HG03469 (cell line): ENCODE results near the gene CCR1.
"Not testable (repeated sequence)": the region's sequence is repeated elsewhere in the genome, so short reads cannot be mapped to it uniquely, and the experiment has no call there.

Source experiments
- ATAC-seq: cut with Tn5 transposase; IDR thresholded peaks from one replicate; pipeline ENCODE4 v1.9.1; 2021; ENCODE audit warnings: mild to moderate bottlenecking, moderate library complexity, moderate number of reproducible peaks; ENCODE audit not compliant: unreplicated experiment

CCR1 gene

DNA sequence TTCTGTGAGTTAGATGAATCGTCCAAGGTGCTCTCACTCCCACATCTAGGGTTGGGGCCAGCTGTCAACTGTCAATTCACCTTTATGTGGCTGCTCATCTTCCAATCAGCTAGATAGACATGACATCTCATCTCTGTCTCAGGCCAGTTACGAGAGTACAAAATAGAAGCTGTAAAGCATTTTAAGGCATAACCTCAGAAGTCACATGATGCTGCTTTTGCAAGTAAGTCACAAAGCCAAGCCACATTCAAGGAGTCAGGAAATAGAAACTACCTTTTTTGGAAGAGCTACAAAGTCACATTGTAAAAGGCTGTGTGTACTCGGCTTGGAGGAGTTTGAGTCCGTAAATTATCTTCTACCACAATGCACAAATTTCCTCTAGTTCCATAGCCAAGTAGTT, 5.1 kb upstream of the CCR1 start:
- no peak for ATAC-seq

DNA sequence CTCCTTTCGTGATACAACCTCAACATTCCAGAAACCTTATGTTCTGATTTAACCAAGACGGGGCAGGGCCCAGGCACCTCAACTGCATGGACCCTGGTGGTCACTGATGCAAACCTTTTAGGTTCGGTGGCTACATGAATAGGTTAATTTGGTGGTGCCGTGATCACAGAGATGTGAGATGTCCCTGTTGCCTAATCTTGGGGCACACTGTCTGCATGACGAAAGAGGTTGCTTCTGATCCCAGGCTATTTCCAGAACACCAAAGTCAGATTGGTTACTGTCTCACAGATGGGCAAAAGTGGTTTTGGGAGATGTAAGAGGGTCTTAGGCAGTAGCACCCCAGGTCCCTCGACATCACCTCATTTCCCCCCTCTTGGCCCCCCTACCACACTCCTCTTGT, 4.0 kb upstream of the CCR1 start:
- ATAC-seq = no peak

GRCh38 chr3:46209746-46210470, 1.8 kb upstream of the CCR1 start:
- no peak for ATAC-seq

DNA sequence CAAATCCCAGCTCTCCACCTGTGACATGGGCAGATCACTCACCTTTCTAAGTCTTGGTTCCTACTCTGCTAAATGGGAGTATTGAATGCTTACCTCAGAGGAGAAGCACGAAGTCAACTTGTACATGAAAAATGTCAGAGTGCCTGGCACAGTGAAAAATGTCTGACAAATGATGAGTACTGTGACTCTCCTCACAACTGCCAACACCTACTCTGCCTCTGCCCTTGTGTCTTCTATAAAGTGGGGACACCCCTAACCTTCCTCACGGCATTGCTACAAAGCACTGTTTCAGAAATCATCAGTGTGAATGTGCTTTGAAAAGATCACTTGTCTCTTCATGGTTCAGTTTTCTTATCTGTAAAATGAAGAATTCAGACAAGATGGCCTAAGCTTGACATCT, 940 bp upstream of the CCR1 start:
- no peak for ATAC-seq

GRCh38 chr3:46207514-46207913, 599 bp downstream of the CCR1 start:
- ATAC-seq = not testable (repeated sequence)

DNA sequence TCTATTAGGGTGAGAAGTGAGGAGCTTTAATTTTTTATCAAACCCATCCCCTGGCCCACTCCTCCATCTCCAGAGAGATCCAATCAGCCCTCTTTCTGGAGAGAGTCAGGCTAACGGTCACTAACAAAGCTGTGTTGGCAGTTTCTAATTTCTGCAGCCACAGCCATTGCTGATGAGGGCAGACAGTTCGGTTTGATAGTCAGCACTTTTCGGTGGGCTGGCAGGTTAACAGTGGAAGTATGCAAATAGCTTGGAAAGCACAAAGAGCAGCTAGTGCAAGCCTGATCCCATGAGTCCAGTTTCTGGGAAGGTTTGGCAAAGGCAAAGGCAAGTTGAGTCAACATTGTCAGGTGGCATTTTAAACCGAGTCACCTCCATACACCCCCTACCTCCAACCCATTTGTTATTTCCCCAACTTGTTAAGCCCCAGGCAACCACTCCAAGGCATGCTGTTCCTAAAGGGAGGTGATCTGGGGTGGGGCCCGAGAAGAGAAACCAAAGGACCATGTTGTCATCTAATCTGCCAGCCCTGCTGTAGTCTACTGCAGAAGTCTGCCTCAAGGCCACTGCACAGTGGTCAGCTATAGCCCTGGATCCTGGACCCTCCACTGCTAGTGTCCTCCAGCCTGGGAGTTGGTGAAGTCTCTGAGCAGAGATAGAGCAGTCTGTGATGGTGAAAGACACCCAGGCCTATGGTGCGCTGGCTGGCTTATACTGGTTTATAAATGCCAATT, 1.7 kb downstream of the CCR1 start:
- ATAC-seq = no peak

GRCh38 chr3:46205286-46205960, 2.7 kb downstream of the CCR1 start:
- ATAC-seq = no peak

- no peak for ATAC-seq
Observed at GRCh38 chr3:46203681-46204080, 4.4 kb downstream of the CCR1 start.

GRCh38 chr3:46202535-46202934, 5.6 kb downstream of the CCR1 start:
- no peak for ATAC-seq

- no peak for ATAC-seq
Observed at GRCh38 chr3:46200790-46201189, 7.3 kb downstream of the CCR1 start.

DNA sequence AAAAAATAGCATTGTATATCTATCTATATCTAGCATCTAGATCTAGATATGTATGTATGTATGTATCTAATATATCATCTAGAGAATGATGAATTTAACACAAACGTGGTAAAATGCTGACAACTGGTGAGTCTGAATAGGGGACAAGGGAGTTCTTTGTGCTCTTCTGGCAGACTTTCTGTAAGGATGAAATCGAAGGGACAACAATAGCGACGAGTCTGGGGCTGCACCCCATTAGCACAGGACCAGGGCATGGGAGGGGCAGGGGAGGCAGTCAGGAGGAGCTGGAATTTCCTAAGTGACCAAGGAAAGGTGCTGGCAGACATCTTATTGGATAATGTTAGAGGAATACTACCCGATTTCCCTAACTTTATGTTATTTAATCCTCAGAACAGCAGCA, 7.9 kb downstream of the CCR1 start:
- no peak for ATAC-seq

GRCh38 chr3:46196261-46196957, 11.7 kb downstream of the CCR1 start:
- no peak for ATAC-seq

DNA sequence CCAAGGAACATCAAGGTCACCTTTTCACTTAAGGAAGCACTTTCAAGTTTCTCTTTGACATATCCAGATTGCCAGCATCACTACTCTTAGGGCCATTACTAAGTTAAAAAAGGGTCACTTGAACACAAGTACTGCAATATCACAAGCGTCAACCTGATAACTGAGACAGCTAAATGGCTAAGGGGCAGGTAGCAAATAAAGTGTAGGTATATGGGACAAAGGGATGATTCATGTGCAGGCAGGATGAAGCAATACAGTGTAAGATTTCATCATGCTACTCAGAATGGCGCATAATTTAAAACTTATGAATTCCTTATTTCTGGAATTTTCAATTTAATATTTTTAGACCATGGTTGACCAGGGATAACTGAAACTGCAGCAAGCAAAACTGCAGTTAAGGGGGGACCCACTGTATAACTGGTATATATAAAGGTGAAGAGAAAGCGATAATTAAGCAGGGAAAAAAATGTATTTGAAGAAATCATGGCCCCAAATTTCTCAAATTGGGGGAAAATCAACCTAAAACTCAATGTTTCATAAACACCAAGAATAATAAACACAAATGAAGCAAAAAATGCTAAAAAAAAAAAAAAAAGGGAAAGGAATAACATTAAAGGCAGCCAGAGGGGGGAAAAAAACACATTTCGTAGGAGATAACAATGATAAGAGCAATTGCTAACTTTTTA, 13.1 kb downstream of the CCR1 start:
- no peak for ATAC-seq

GRCh38 chr3:46193436-46193835, 14.7 kb downstream of the CCR1 start:
- no peak for ATAC-seq

DNA sequence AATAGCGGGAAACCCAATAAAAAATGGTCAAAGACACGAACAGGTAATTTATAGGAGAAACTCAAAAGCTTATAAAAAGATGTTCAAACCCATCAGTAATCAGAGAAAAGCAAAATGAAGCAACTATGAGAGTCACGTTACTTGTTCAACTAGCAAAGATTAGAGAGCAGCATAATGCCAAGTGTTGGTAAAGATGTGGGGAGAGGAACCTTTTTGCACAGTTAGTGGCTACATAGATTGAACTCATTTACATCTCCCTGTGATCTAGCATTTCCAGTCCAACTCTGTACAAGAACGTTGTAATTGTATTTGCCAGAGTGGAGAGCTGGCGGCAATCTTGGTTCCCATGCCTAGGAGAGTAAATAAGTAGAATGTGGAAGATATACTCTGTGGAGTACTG, 15.2 kb downstream of the CCR1 start:
- ATAC-seq = no peak

- ATAC-seq = no peak
Observed at GRCh38 chr3:46191730-46192129, 16.4 kb downstream of the CCR1 start.

GRCh38 chr3:46188708-46189107, 19.4 kb downstream of the CCR1 start:
- ATAC-seq = no peak

DNA sequence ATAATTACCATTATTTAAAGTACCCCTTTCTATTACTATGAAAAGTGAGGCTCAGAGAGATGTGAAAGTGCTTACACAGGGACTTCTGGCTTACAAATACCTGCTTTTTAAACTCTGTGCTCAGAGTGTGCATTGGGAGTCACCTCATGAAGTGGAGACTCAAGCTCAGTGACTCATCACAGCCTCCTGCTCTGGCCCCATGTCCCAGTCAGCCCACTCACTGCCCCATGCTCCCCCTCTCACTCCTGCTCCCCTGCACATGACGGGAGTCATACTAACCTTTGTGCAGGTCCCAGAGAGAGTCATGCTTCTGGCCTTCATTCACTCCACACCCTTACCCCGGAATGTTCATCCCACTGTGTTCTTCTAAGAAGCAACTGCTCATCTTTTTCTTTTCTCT, 20.2 kb downstream of the CCR1 start:
- no peak for ATAC-seq

DNA sequence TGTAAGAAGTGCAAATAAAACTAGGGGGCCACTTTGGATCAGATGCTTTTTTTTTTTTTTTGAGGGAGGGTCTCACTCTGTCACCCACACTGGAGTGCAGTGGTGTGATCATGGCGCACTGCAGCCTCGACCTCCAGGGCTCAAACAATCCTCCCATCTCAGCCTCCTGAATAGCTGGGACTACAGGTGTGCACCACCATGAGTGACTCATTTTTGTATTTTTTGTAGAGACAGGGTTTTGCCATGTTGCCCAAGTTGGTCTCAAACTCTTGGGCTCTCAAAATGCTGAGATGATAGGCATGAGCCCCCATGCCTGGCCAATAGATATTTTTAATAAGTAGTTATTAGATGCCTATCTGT, 20.8 kb downstream of the CCR1 start:
- peak; percentile 15 for ATAC-seq

DNA sequence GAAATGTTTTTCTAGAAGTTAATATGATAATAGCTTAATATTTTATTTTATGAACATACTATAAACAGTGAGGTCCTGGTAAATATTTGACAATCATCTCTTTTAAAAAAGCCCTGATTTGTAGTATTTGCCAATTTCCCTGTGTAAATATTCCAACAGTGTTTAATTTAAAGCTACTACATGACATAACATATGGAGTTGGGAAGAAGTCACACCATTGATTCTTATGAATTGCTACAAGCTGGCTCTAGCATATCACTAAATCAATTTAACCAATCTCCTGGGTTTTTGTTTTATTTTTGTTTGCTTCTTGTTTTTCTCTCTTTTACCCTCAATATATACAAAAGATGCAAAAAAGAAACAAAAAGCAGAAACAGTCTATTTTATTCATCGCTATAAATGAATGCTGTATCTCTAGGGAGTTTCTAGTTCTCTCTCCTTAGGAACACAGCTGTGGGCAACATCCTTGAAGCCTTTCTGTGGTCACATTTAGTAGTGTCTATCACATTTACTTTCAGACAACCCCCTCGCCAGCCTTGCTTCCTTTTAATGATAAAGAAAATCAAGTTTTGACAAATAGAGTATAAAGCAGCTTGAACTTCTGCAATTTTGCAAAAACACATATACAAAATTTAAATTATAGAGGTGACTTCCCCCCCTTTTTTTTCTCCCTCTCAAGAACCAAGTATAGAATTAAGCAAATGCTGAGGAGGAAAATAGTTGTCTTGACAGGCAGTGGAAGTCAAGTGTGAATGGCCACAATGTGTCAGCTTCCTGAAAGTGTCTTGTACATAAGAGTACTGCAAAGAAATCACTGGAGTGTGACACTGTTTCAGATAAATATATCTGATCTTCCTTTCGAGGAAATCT, 21.4 kb downstream of the CCR1 start:
- peak; percentile 49 for ATAC-seq
